Measurements from ENCODE around the gene SGCA. TPM values are rescaled to one million over a fixed set of nuclear protein-coding genes. Genes with fewer than 3 reads are reported as not detected.

The SGCA gene
- total and polyA plus RNA-seq, 9 of the 15 experiments (the other 6 are each of a cell fraction or from before 2014, with no cell fraction given): not detected

DNA sequence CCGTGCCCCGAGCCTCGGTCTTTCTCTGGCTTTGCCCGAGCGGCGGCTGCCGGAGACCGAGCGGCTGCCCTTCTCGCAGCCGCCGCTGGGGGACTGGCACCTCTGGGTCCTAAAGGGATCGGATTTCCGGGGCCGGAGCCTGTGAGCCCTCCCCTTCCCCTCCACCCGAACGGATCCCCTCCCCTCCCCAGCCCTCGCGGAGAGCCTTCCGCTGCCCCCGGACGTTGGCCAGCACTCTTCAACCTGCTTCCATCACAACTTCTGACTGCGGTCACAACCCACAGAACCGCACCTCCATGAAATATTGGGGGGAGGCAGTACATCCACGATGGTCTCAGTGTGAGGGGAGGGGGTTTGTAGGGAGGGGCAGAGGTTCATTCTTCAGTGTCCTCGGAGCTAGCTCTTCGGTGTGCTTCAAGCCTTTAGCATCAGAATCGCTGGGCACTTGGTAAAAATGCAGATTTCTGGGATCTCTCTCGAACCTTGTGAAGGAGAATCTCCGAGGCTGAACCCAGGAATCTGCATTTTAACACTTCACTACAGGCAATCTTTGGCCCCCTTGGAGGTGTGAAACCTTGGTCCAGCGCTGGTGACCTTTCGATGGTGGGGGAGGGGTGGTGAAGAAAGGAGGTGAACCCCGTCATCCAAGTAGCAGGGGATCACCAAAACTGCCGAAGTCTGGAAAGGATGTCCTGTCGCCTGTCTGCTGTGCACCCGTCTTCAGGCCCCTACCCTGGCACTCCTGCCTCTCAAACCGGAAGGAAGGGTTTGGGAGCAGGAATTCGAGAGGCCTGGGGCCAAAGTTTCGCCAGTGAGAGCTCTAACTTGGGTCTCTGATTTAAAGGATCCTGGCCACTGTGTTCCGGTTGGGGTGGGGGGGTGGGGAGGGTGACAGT is 14.5 kb upstream of the SGCA start (continued):
- no peak for TF ChIP-seq ZNF609 (CRISPR knock-in tag; IDR thresholded peaks at IDR 0.05; ENCODE audit: borderline replicate concordance)
- no peak for TF ChIP-seq PCBP2 (IDR thresholded peaks at IDR 0.05; ENCODE audit: low read depth, low read length, poor library complexity, severe bottlenecking)
- TF ChIP-seq ESRRB (CRISPR knock-in tag; IDR thresholded peaks at IDR 0.05; ENCODE audit: borderline replicate concordance): 0 out of 2 replicates have a peak, but pooled peaks have one; percentile 30
- TF ChIP-seq JUND (IDR thresholded peaks at IDR 0.05; ENCODE audit: borderline replicate concordance, low read depth, low read length): peak; percentile 58
- no peak; the same call in 2 of the 3 replicates for TF ChIP-seq JUND (tag; IDR thresholded peaks at IDR 0.05; ENCODE audit: borderline replicate concordance, low read depth, low read length)
- TF ChIP-seq TARDBP (IDR thresholded peaks at IDR 0.05): no peak
- peak; percentile 56 for TF ChIP-seq RBFOX2 (IDR thresholded peaks at IDR 0.05; ENCODE audit: low read depth, low read length)
- no peak for TF ChIP-seq PPARD (CRISPR knock-in tag; IDR thresholded peaks at IDR 0.05)
- no peak for TF ChIP-seq ID3 (CRISPR knock-in tag; IDR thresholded peaks at IDR 0.05)
- TF ChIP-seq ID3 (tag; IDR thresholded peaks at IDR 0.05): peak; percentile 97
- peak; percentile 19; the same call in 1 of the 2 replicates for TF ChIP-seq TAF7 (tag; IDR thresholded peaks at IDR 0.05)
- no peak for TF ChIP-seq NCOA1 (IDR thresholded peaks at IDR 0.05; ENCODE audit: low read depth)
- TF ChIP-seq GABPA (tag; conservative IDR thresholded peaks at IDR 0.05; ENCODE audit: low read depth): peak; percentile 63; the same call in 1 of the 2 replicates
- TF ChIP-seq GTF2F1 (IDR thresholded peaks at IDR 0.05; ENCODE audit: low read depth, low read length): no peak
- no peak for TF ChIP-seq BRF1 (IDR thresholded peaks at IDR 0.05; ENCODE audit: borderline replicate concordance, extremely low read depth, insufficient read length)
- no peak for TF ChIP-seq MTA1 (IDR thresholded peaks at IDR 0.05; ENCODE audit: borderline replicate concordance)
- 0 out of 2 replicates have a peak, but pooled peaks have one; percentile 12 for TF ChIP-seq SPI1 (IDR thresholded peaks at IDR 0.05; ENCODE audit: borderline replicate concordance, low read depth, low read length)
- TF ChIP-seq HNRNPL (IDR thresholded peaks at IDR 0.05; ENCODE audit: low read depth, low read length): 0 out of 2 replicates have a peak, but pooled peaks have one; percentile 52
- peak; percentile 89; the same call in 1 of the 2 replicates for TF ChIP-seq ETS1 (conservative IDR thresholded peaks at IDR 0.05; ENCODE audit: control insufficient read depth, low read depth, low read length)
- peak; percentile 28; the same call in 1 of the 2 replicates for TF ChIP-seq FOXM1 (IDR thresholded peaks at IDR 0.05; ENCODE audit: low read depth)
- no peak for TF ChIP-seq FOXM1 (CRISPR knock-in tag; IDR thresholded peaks at IDR 0.05; ENCODE audit: low read depth)
- TF ChIP-seq CTBP1 (IDR thresholded peaks at IDR 0.05; ENCODE audit: borderline replicate concordance): peak; percentile 3; the same call in 1 of the 2 replicates
